Lung (tissue), 12 donors: ENCODE data around the gene TBCCD1. TPM values are rescaled to one million over a fixed set of nuclear protein-coding genes. Genes with fewer than 3 reads are reported as not detected.
"Not testable (repeated sequence)": the region's sequence is repeated elsewhere in the genome, so short reads cannot be mapped to it uniquely, and the experiment has no call there.

Experiments
- ATAC-seq: fragments of 200-7000 bp; cut with Tn5 transposase; one replicate; pipeline ENCODE4 v1.9.1; 2020; ENCODE audit warnings: moderate number of reproducible peaks; ENCODE audit not compliant: insufficient read depth, low FRiP score
- DNase-seq, 3 donors: peaks; one replicate each; pipeline ENCODE4 v3.0.0-alpha.2; 2013 to 2017
- H3K27ac ChIP-seq, 2 donors: one replicate each; pipeline ENCODE4 v1.5.1; 2013; ENCODE audit warnings: mild to moderate bottlenecking in 2 of 2, moderate library complexity in 2 of 2, control low read depth in 1 of 2, inconsistent platforms in 1 of 2, low read depth in 1 of 2, low read length in 1 of 2
- H3K27me3 ChIP-seq, 3 donors: one replicate each; pipeline ENCODE4 v1.5.1; 2013; ENCODE audit warnings: low read length in 2 of 3; ENCODE audit not compliant: control insufficient read depth in 3 of 3, insufficient read depth in 3 of 3
- H3K36me3 ChIP-seq, 4 donors: one replicate each; pipeline ENCODE4 v1.5.1; 2013; ENCODE audit warnings: low read length in 4 of 4, mild to moderate bottlenecking in 1 of 4, moderate library complexity in 1 of 4; ENCODE audit not compliant: control insufficient read depth in 4 of 4, insufficient read depth in 4 of 4
- H3K4me1 ChIP-seq, 5 donors: one replicate each; pipeline ENCODE4 v1.5.1; 2013; ENCODE audit warnings: low read length in 5 of 5, mild to moderate bottlenecking in 2 of 5, moderate library complexity in 1 of 5; ENCODE audit not compliant: control insufficient read depth in 5 of 5, insufficient read depth in 5 of 5
- H3K4me3 ChIP-seq: one replicate; pipeline ENCODE4 v1.5.1; 2013; ENCODE audit warnings: mild to moderate bottlenecking, control low read depth, moderate library complexity
- H3K9ac ChIP-seq, 2 donors: one replicate each; pipeline ENCODE4 v1.5.1; 2013; ENCODE audit warnings: low read length in 2 of 2, control low read depth in 1 of 2; ENCODE audit not compliant: insufficient read depth in 1 of 2
- H3K9me3 ChIP-seq, 4 donors: one replicate each; pipeline ENCODE4 v1.5.1; 2013; ENCODE audit warnings: low read length in 3 of 4, mild to moderate bottlenecking in 1 of 4, moderate library complexity in 1 of 4; ENCODE audit not compliant: control insufficient read depth in 4 of 4, insufficient read depth in 3 of 4
- CTCF ChIP-seq: IDR thresholded peaks from 2 replicates; pipeline ENCODE4 v1.5.1; 2012; ENCODE audit warnings: mild to moderate bottlenecking; ENCODE audit errors: control extremely low read depth, extremely low read depth
- WGBS, 2 donors: extraction: QIAGEN DNeasy Blood & Tissue Kit; methylation state at CpG; one replicate each; pipeline ENCODE4 v1.1.7; 2013; 5-methylcytosine and 5-hydroxymethylcytosine counted together
- polyA plus RNA-seq, 2 donors: library from polyadenylated mRNA; stranded (reverse); fragments of 200-250 nt; gene quantifications; one replicate each; pipeline ENCODE4 v1.2.1, GENCODE V29; 2013
- total RNA-seq, 2 donors: library from RNA; depleted of rRNA in 1 of 2; stranded (reverse); fragments of >200 nt in 1 of 2; gene quantifications; one replicate each; pipeline ENCODE4 v1.2.1, GENCODE V29; 2014 to 2021
- donor health status: control.
- donor health status: control.
- donor health status: Bipolar disorder and iron deficiency.
- donor health status: healthy.
- donor health status: DM: yes; HTN: yes; CAD: no.

Gene TBCCD1
- total and polyA plus RNA-seq, 4 donors: 3.2 to 17.3 (median 7.5) TPM

- TF ChIP-seq CTCF: no peak
- Histone ChIP-seq H3K4me3 (no peak overlapping the region), H3K4me1 (peaks cover 0 to 9% (median 5%) of the 10 kb centered on the region in 5 donors), H3K9ac (no peak overlapping the region), H3K27me3 (no peaks in the 10 kb centered on the region), H3K36me3 (no peaks in the 10 kb centered on the region), H3K27ac (no peak overlapping the region), H3K9me3 (no peaks in the 10 kb centered on the region)
- WGBS, 2 donors: 26 to 52% methylated on average over 1 of the region's 1 CpG
- no peak for DNase-seq
- no peak for ATAC-seq
Observed at GRCh38 chr3:186532598-186533072, 34.5 kb downstream of the TBCCD1 start.

- not testable (repeated sequence) for H3K4me1 ChIP-seq, H3K9me3 ChIP-seq, ATAC-seq, H3K4me3 ChIP-seq, DNase-seq, H3K27me3 ChIP-seq, H3K36me3 ChIP-seq, H3K9ac ChIP-seq, H3K27ac ChIP-seq
- 94 to 98% methylated on average over 3 of the region's 3 CpGs for WGBS, 2 donors
Observed at GRCh38 chr3:186531694-186532093, 35.4 kb downstream of the TBCCD1 start.

- no peak for TF ChIP-seq CTCF
- H3K27me3 ChIP-seq: no peaks in the 10 kb centered on the region
- DNase-seq: peak in 2 of 3 donors; percentile 60 to 67
Observed at GRCh38 chr3:186530415-186530814, 36.7 kb downstream of the TBCCD1 start.

GRCh38 chr3:186529201-186529999 lies 37.7 kb downstream of the TBCCD1 start:
- H3K27me3 ChIP-seq: no peaks in the 10 kb centered on the region
- H3K9ac ChIP-seq: no peak overlapping the region
- no peak for ATAC-seq
- peaks cover 0 to 9% (median 1%) of the 10 kb centered on the region in 5 donors for H3K4me1 ChIP-seq
- no peaks in the 10 kb centered on the region for H3K9me3 ChIP-seq
- no peak overlapping the region for H3K4me3 ChIP-seq
- DNase-seq: no peak
- H3K36me3 ChIP-seq: no peaks in the 10 kb centered on the region
- 53 to 80% methylated on average over 11 of the region's 11 CpGs for WGBS, 2 donors
- no peak for TF ChIP-seq CTCF
- H3K27ac ChIP-seq: no peak overlapping the region

More at GRCh38 chr3:186530415-186530814, 36.7 kb downstream of the TBCCD1 start:
- no peak overlapping the region for H3K9ac ChIP-seq
- ATAC-seq: no peak
- no peaks in the 10 kb centered on the region for H3K36me3 ChIP-seq
- no peak overlapping the region for H3K27ac ChIP-seq
- H3K4me3 ChIP-seq: no peak overlapping the region
- H3K4me1 ChIP-seq: peaks cover 0 to 9% (median 2%) of the 10 kb centered on the region in 5 donors
- no peaks in the 10 kb centered on the region for H3K9me3 ChIP-seq
